Muscle layer of duodenum (tissue), 2 donors: ENCODE results near the gene UBXN1.
"Not testable (repeated sequence)": the region's sequence is repeated elsewhere in the genome, so short reads cannot be mapped to it uniquely, and the experiment has no call there.

Experiments
- H3K27ac ChIP-seq: one replicate; pipeline ENCODE4 v1.7.0; 2013; ENCODE audit warnings: mild to moderate bottlenecking, low read length
- H3K27me3 ChIP-seq: one replicate; pipeline ENCODE4 v1.7.0; 2013; ENCODE audit warnings: low read depth, mild to moderate bottlenecking, control low read depth, low read length
- H3K36me3 ChIP-seq, 2 donors: one replicate each; pipeline ENCODE4 v1.7.0; 2013; ENCODE audit warnings: low read length in 2 of 2, control low read depth in 1 of 2, mild to moderate bottlenecking in 1 of 2; ENCODE audit not compliant: insufficient read depth in 2 of 2, control insufficient read depth in 1 of 2
- H3K4me1 ChIP-seq, 2 donors: one replicate each; pipeline ENCODE4 v1.7.0; 2013; ENCODE audit warnings: low read length in 2 of 2, mild to moderate bottlenecking in 2 of 2, control low read depth in 1 of 2, moderate library complexity in 1 of 2; ENCODE audit not compliant: insufficient read depth in 2 of 2, control insufficient read depth in 1 of 2
- H3K4me3 ChIP-seq, 2 donors: one replicate each; pipeline ENCODE4 v1.7.0; 2013; ENCODE audit warnings: low read length in 2 of 2, low read depth in 1 of 2, mild to moderate bottlenecking in 1 of 2
- H3K9me3 ChIP-seq, 2 donors: one replicate each; pipeline ENCODE4 v1.7.0; 2013; ENCODE audit warnings: low read length in 2 of 2, control low read depth in 1 of 2, mild to moderate bottlenecking in 1 of 2; ENCODE audit not compliant: control insufficient read depth in 1 of 2
- donor health status: healthy.

Gene UBXN1

GRCh38 chr11:62652161-62653006 is 26.5 kb downstream of the UBXN1 start:
- H3K27me3 ChIP-seq: no peaks in the 10 kb centered on the region
- H3K9me3 ChIP-seq: no peaks in the 10 kb centered on the region
- peaks cover 0 to 15% of the 10 kb centered on the region in 2 donors for H3K4me1 ChIP-seq
- H3K36me3 ChIP-seq: peaks cover 11 to 20% of the 10 kb centered on the region in 2 donors
- H3K27ac ChIP-seq: peak overlapping the region; percentile 88
- H3K4me3 ChIP-seq: peak overlapping the region; percentile 90 to 91

DNA sequence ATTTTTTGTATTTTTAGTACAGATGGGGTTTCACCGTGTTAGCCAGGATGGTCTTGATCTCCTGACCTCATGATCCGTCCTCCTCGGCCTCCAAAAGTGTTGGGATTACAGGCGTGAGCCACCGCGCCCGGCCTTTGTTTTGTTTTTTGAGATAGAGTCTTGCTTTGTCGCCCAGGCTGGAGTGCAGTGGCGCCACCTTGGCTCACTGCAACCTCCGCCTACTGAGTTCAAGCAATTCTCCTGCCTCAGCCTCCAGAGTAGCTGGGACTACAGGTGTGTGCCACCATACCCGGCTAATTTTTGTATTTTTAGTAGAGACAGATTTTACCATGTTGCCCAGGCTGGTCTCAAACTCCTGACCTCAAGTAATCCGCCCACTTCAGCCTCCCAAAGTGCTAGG is 28.6 kb downstream of the UBXN1 start:
- H3K4me1 ChIP-seq: peaks cover 6 to 28% of the 10 kb centered on the region in 2 donors
- H3K27me3 ChIP-seq, H3K4me3 ChIP-seq: not testable (repeated sequence)

DNA sequence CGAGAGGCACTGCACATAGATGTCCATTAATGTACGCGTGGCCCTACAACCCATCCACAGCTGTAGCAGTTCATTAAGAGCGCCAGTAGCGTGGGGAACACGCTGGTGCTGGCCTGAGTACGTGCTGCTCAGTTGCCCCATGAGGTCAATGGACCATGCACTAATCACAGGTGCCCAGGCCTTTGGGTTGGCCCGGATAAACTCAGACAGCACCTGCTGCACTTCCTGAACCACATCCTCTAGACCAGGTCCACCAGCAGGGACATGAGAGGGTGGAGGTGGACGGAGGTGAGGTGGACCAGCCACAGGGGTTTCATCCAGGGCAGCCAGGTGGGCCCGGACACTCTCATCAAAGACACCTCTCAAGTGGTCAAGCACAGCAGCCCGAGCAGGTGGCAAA is 29.4 kb downstream of the UBXN1 start:
- Histone ChIP-seq H3K4me1 (peaks cover 6 to 36% of the 10 kb centered on the region in 2 donors), H3K27me3 (no peaks in the 10 kb centered on the region), H3K27ac (no peak overlapping the region), H3K36me3 (peaks cover 11 to 28% of the 10 kb centered on the region in 2 donors), H3K4me3 (no peak overlapping the region), H3K9me3 (no peaks in the 10 kb centered on the region)

More for the DNA sequence above, 28.6 kb downstream of the UBXN1 start:
- H3K36me3 ChIP-seq: peaks cover 11 to 27% of the 10 kb centered on the region in 2 donors
- not testable (repeated sequence) for H3K27ac ChIP-seq, H3K9me3 ChIP-seq

DNA sequence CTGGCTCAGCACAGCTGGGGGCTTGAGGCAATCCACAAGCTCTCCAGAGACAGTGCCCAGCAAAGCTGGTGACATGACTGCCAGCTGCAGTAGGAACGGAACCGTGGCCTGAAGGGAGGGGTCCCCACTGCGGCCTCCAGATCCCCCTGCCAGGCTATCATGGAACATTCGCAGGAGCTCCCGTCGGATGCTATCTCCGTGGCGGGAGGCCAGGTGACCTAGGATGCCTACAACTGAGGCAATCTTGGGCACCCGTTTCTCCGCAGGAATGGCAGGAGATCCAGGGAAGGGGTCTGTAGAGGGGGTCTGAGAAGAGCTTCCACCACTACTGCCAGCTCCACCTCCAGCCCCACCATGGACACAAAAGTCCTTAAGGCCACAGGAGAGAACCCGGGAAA is 29.9 kb downstream of the UBXN1 start:
- no peaks in the 10 kb centered on the region for H3K27me3 ChIP-seq
- no peaks in the 10 kb centered on the region for H3K9me3 ChIP-seq
- H3K36me3 ChIP-seq: peaks cover 11 to 32% of the 10 kb centered on the region in 2 donors
- H3K4me3 ChIP-seq: no peak overlapping the region
- H3K27ac ChIP-seq: no peak overlapping the region
- peaks cover 6 to 39% of the 10 kb centered on the region in 2 donors for H3K4me1 ChIP-seq

DNA sequence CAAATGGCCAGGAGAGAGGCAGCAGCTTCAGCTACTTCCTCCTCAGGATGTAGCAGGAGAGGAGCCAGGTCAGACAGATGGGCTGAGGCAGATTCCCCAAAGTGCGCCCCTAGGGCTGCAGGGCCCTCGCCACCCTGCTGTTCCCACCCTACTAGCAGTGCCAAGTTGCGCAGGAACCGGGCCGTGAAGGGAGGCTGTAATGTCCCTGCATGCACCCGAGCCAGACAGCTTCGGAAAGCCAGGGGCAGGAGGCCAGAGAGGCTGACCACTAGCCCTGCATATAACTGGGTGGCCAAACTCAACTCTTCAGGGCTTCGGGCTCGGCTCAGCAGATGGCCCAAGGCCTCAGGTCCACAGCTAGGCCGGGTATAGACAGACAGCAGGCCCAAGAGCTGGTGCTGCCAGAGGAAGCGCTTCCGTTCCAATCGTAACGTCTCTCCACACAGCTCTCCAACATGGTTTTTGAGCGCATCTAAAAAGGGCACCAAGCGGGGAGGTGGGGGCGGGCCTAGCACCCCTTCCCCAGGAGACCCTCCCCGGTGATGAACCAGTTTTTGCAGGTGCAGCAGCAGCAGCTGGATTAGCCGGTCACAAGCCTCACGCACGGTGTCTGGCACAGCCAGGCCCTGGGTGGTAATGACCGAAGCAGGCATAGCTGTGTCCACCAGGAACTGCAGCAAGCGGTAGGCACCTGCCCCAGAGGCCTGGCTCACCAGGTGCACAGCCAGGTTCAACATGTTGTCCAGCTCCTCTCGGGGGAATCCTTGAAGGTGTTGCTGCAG is 30.5 kb downstream of the UBXN1 start:
- H3K4me3 ChIP-seq: no peak overlapping the region
- no peaks in the 10 kb centered on the region for H3K9me3 ChIP-seq
- no peak overlapping the region for H3K27ac ChIP-seq
- peaks cover 6 to 39% of the 10 kb centered on the region in 2 donors for H3K4me1 ChIP-seq
- no peaks in the 10 kb centered on the region for H3K27me3 ChIP-seq
- peaks cover 11 to 36% of the 10 kb centered on the region in 2 donors for H3K36me3 ChIP-seq

- Histone ChIP-seq H3K4me3 (no peak overlapping the region), H3K36me3 (peaks cover 14 to 43% of the 10 kb centered on the region in 2 donors), H3K27ac (no peak overlapping the region), H3K4me1 (peaks cover 6 to 38% of the 10 kb centered on the region in 2 donors), H3K9me3 (no peaks in the 10 kb centered on the region), H3K27me3 (no peaks in the 10 kb centered on the region)
Observed at GRCh38 chr11:62647609-62648005, 31.3 kb downstream of the UBXN1 start.

DNA sequence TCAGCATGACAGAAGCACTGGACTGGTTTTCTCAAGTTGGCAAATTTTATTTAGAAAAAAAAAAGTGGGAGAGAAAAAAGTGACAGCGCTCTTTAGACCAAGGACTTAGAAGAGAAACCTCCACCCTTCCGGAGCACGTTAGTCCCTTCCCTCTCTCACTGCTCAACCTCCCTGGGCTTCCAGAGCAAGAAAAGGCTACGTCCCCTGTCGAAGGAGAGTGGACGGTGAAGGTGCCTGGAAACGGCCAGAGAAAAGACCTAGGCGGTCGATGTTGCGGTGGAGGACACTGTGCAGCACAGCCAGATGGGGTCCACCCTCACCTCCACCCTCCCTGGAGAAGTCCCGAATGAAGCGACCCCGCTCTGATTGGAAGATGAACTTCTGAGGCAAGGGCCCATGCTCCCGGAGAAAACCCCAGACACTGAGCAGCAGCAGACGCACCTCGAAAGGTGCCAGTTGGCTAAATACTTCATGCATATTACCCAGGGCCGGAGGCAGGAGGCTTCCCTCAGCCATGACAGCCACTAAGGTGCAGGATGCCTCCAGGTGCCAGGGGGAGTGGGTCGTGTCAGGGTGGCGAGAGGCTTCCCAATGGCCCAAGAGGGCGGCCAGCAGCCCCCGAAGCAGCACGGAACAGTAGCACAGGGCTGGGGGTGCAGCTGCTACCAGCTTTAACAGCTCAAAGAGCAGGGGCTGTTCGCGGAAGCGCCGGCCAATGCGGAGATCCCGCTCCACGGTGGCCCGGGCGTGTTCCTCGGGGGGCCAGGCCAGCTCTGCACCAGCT is 31.9 kb downstream of the UBXN1 start:
- no peaks in the 10 kb centered on the region for H3K27me3 ChIP-seq
- H3K9me3 ChIP-seq: no peaks in the 10 kb centered on the region
- peak overlapping the region; percentile 68 for H3K27ac ChIP-seq
- H3K4me1 ChIP-seq: peaks cover 6 to 32% of the 10 kb centered on the region in 2 donors
- H3K36me3 ChIP-seq: peaks cover 16 to 43% of the 10 kb centered on the region in 2 donors
- peak overlapping the region in 1 of 2 donors; percentile 99 for H3K4me3 ChIP-seq

GRCh38 chr11:62645946-62646824 is 32.7 kb downstream of the UBXN1 start, which contains the start of gene GANAB:
Gene GANAB (minus strand): TSS chr11:62646613. CDS start chr11:62646599, 14 bp downstream.
- H3K27me3 ChIP-seq: no peaks in the 10 kb centered on the region
- H3K4me3 ChIP-seq: peak within 1 kb of the TSS; percentile 81 to 99
- H3K36me3 ChIP-seq: peaks cover 16 to 43% of the 10 kb centered on the region in 2 donors
- H3K4me1 ChIP-seq: peaks cover 6 to 25% of the 10 kb centered on the region in 2 donors
- H3K9me3 ChIP-seq: no peaks in the 10 kb centered on the region
- H3K27ac ChIP-seq: peak within 1 kb of the TSS; percentile 75

- Histone ChIP-seq H3K4me3 (peak overlapping the region; percentile 81 to 99), H3K36me3 (peaks cover 16 to 43% of the 10 kb centered on the region in 2 donors), H3K9me3 (no peaks in the 10 kb centered on the region), H3K27me3 (no peaks in the 10 kb centered on the region), H3K4me1 (peaks cover 6 to 25% of the 10 kb centered on the region in 2 donors), H3K27ac (peak overlapping the region; percentile 75)
Observed at GRCh38 chr11:62645671-62645945, 33.3 kb downstream of the UBXN1 start.

DNA sequence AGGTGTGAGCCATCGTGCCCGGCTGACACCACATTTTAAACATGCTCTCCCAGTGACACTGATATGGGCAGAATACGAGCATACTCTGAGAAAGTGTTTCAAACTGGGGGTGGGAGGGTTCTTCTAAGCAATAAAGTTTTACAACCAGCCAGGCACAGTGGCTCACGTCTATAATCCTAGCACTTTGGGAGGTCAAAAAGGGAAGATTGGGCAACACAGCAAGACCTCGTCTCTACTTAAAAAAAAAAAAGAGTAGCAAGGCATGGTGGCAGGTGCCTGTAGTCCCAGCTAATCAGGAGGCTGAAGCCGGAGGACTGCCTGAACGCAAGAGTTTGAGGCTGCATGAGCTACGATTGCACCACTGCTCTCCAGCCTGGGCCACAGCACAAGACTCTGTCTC is 34.7 kb downstream of the UBXN1 start:
- Histone ChIP-seq H3K27ac (no peak overlapping the region), H3K4me3 (no peak overlapping the region), H3K36me3 (peaks cover 15 to 42% of the 10 kb centered on the region in 2 donors), H3K4me1 (peaks cover 6 to 25% of the 10 kb centered on the region in 2 donors), H3K27me3 (no peaks in the 10 kb centered on the region), H3K9me3 (no peaks in the 10 kb centered on the region)
